Lower leg skin (tissue), 4 donors: ENCODE results near the gene RAMP3. TPM values are rescaled to one million over a fixed set of nuclear protein-coding genes. Genes with fewer than 3 reads are reported as not detected.

Experiments used
- DNase-seq, 2 donors: peaks; one replicate each; pipeline ENCODE4 v3.0.0-alpha.2; 2019; ENCODE audit warnings: low spot score in 2 of 2
- H3K4me3 ChIP-seq: fragments of 200-600 bp; sonication (generic); 2 replicates; pipeline ENCODE4 v1.5.1; 2017; ENCODE audit warnings: mild to moderate bottlenecking, low read depth; ENCODE audit not compliant: poor library complexity, severe bottlenecking
- POLR2A ChIP-seq, 2 donors: fragments of 450-650 bp; IDR thresholded peaks; one replicate each; pipeline ENCODE4 v1.6.1; 2016 to 2017; ENCODE audit warnings: antibody characterized with exemption in 2 of 2, mild to moderate bottlenecking in 1 of 2, moderate library complexity in 1 of 2
- WGBS, 2 donors: methylation state at CpG; one replicate each; pipeline ENCODE4 v1.1.5; 2018; 5-methylcytosine and 5-hydroxymethylcytosine counted together
- intact Hi-C: fragments of 100-400 bp; cut with DNase I; formaldehyde crosslinking; loops from one replicate; pipeline ENCODE4 v1.15.0; 2023; ENCODE audit warnings: low total_unique reads
- total RNA-seq, 4 donors: library from RNA; depleted of rRNA; stranded (reverse); fragments of >200 nt; gene quantifications; one replicate each; pipeline ENCODE4 v1.1.0, GENCODE V29; 2016
- TF ChIP-seq, protein P1 (sequence below), 3 donors: fragments of 450-650 bp; IDR thresholded peaks; one replicate each; pipeline ENCODE4 v1.5.1; 2016; ENCODE audit warnings: antibody characterized with exemption in 3 of 3, mild to moderate bottlenecking in 3 of 3, moderate library complexity in 2 of 3

The RAMP3 gene
- total RNA-seq, 4 donors from 2014 or later = 23.8 to 71.6 (median 35.1) TPM

DNA sequence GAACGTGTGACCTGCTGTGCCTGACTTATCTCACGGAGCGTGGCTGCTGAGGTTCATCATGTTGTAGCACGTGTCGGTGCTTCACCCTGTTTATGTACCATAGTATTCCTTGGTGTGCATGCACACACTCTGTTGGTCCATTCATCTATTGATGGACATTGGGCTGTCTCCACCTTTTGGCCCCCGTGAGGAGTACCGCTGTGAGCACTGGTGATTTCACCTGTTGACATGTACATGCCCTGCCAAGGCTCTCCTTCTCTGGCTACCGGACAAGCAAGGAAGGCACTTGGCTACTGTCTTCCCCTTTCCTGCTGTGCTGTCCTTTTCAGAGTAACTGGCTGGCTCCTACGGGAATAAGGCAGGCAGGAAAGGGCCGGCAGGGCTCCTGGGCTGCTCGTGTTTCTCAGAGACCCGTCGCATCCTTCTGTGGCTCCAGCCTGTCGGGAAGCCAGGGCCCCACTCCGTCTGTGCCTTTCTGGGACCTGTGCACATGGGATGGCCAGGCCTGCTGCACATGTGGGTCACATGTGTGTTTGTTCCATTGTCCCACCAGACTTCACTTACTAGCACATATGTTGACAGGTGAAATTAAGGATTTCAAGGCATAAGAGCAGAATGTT is 28.3 kb upstream of the RAMP3 start:
- H3K4me3 ChIP-seq = no peak overlapping the region
- no peak for TF ChIP-seq POLR2A (IDR thresholded peaks at IDR 0.05)
- TF ChIP-seq, protein P1, sequence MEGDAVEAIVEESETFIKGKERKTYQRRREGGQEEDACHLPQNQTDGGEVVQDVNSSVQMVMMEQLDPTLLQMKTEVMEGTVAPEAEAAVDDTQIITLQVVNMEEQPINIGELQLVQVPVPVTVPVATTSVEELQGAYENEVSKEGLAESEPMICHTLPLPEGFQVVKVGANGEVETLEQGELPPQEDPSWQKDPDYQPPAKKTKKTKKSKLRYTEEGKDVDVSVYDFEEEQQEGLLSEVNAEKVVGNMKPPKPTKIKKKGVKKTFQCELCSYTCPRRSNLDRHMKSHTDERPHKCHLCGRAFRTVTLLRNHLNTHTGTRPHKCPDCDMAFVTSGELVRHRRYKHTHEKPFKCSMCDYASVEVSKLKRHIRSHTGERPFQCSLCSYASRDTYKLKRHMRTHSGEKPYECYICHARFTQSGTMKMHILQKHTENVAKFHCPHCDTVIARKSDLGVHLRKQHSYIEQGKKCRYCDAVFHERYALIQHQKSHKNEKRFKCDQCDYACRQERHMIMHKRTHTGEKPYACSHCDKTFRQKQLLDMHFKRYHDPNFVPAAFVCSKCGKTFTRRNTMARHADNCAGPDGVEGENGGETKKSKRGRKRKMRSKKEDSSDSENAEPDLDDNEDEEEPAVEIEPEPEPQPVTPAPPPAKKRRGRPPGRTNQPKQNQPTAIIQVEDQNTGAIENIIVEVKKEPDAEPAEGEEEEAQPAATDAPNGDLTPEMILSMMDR (IDR thresholded peaks at IDR 0.05) = no peak
- intact Hi-C loops = no loop called here
- no peak for DNase-seq
- 70 to 81% methylated on average over 15 of the region's 15 CpGs for WGBS, 2 donors

DNA sequence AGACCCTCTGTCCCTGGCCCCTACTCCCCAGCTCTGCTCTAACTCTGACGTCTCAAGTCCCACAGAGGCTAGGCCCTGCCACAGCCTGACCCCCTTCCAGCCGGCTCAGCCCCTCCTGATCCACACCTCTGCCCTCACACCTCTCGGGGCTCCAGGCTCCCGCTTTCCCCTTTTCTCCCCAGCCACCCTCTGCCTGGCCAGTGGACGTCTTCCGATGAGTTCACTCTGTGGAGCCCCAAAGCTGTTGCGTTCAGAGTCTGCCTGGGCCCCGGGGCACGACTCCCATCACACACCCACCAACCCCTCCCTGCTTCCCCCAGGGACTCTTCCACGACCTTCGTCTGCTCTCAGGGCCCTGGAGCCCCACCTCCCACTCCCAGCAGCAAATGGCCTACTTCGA is 27.7 kb upstream of the RAMP3 start:
- no peak for TF ChIP-seq POLR2A (IDR thresholded peaks at IDR 0.05)
- TF ChIP-seq, protein P1 (IDR thresholded peaks at IDR 0.05) = no peak
- intact Hi-C loops = loop anchor here (10.0 kb wide), 1 partner anchor 275 kb away; no protein-coding TSS in a partner anchor
- no peak overlapping the region for H3K4me3 ChIP-seq
- 69 to 70% methylated on average over 12 of the region's 12 CpGs for WGBS, 2 donors
- DNase-seq = no peak

DNA sequence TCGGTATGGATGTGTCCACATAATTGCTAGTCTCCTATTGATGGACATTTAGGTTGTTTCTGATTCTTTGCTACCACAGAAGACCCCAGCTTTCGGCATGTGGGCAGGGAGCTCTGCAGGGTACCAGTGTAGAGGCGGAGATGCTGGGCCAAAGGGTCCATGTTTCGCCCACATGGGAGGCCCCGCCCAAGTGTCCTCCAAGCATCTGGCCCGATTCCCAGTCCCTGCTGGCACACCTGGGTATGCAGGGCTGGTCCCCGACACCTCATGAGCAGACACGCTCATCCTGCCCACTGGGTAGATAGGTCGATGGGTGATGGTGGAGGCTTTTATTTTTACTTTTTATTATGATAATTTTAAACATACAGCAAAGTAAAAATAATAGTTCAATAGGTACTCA is 26.7 kb upstream of the RAMP3 start:
- intact Hi-C loops = loop anchor here (10.0 kb wide), 1 partner anchor 276 kb away; no protein-coding TSS in a partner anchor
- no peak for TF ChIP-seq POLR2A (IDR thresholded peaks at IDR 0.05)
- TF ChIP-seq, protein P1 (IDR thresholded peaks at IDR 0.05) = no peak
- H3K4me3 ChIP-seq = no peak overlapping the region
- 65 to 70% methylated on average over 9 of the region's 9 CpGs for WGBS, 2 donors
- DNase-seq = no peak

DNA sequence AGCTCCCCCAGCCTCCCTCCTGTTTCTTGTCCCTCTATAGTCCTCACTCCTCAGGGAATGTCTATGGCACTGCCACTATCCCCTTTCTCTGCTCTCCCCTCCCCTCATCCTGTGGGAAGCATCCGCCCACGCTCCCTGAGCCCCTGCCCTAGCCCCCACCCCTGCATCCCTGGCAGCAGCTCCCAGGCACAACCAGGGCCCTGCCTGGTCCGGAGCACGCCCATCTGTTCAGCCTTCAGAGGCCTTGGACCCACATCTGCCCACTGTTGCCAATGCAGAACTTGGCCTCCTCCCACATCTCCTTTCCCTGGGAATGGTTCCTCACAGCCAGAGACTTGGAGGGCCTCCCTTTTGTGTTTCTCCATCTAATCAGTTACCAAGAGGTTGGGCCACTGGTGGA is 25.7 kb upstream of the RAMP3 start:
- no peak for DNase-seq
- WGBS, 2 donors = 53 to 54% methylated on average over 4 of the region's 4 CpGs
- intact Hi-C loops = loop anchor here (10.0 kb wide), 1 partner anchor 277 kb away; no protein-coding TSS in a partner anchor
- H3K4me3 ChIP-seq = no peak overlapping the region
- no peak for TF ChIP-seq POLR2A (IDR thresholded peaks at IDR 0.05)
- TF ChIP-seq, protein P1 (IDR thresholded peaks at IDR 0.05) = no peak

DNA sequence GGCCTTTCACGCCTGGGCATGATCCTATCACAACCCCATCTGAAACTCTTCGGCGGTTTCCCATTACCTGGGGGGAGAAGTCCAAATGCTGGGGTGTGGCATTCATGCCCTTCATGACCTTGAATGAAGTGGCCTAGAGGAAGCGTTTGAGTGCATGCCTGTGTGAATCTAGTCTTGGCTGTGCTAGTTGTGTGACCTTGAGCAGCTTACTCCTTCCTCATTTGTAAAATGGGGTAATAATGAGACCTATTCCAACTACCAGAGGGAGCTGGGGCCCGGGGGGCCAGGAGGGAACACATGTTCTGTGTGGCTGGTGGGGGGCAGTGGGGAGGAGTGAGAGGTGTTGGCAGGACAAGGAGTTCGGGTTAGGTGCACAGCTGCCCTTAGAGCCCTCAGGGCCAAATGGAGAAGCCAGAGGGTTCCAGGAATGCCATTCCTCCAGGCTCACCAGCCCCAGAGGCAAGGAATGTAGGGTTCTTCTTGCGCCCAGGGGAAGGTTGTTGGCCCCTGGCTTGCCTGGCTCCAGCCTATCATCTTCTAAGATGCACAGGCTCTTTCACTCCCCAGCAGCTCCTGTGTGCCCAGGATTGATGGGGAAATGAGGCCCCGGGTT is 24.8 kb upstream of the RAMP3 start:
- intact Hi-C loops = loop anchor here (10.0 kb wide), 1 partner anchor 278 kb away; no protein-coding TSS in a partner anchor
- WGBS, 2 donors = 77 to 84% methylated on average over 8 of the region's 8 CpGs
- TF ChIP-seq, protein P1 (IDR thresholded peaks at IDR 0.05) = no peak
- no peak for TF ChIP-seq POLR2A (IDR thresholded peaks at IDR 0.05)
- no peak for DNase-seq
- no peak overlapping the region for H3K4me3 ChIP-seq
